A673 (cell line): Measurements from ENCODE around the gene SKP1. TPM values are rescaled to one million over a fixed set of nuclear protein-coding genes. Genes with fewer than 3 reads are reported as not detected.

Source experiments
- BruUV-seq: library from RNA; stranded (reverse); fragments of 400-500 nt; replicated peaks from 2 replicates; lab custom pipeline; 2021; lab: Mats Ljungman, UMichigan
- CTCF ChIA-PET: fragments of 300-600 bp; sonication (Branson Sonifier 250); formaldehyde crosslinking; loops from one replicate; lab custom pipeline; 2022; ENCODE audit warnings: antibody characterized with exemption; lab: Charles Lee
- POLR2A ChIA-PET: fragments of 300-600 bp; sonication (Branson Sonifier 250); formaldehyde crosslinking; loops from one replicate; lab custom pipeline; 2022; ENCODE audit warnings: antibody characterized with exemption; ENCODE audit not compliant: low non-redundant PET; lab: Charles Lee
- DNase-seq: peaks from one replicate; pipeline ENCODE4 v3.0.0-alpha.2; 2015; ENCODE audit warnings: low spot score
- H3K27ac ChIP-seq: fragments of 200-600 bp; sonication (generic); 2 replicates; pipeline ENCODE4 v1.5.1; 2016; ENCODE audit warnings: mixed run types, low read depth, mild to moderate bottlenecking, mixed read lengths, antibody characterized with exemption, low read length; ENCODE audit not compliant: poor library complexity, severe bottlenecking
- H3K27me3 ChIP-seq: fragments of 200-600 bp; sonication (generic); replicated peaks from 2 replicates; pipeline ENCODE4 v1.6.1; 2017; ENCODE audit warnings: mixed run types, low read depth, mild to moderate bottlenecking, mixed read lengths, antibody characterized with exemption, low read length; ENCODE audit not compliant: insufficient read depth, poor library complexity
- H3K36me3 ChIP-seq: fragments of 200-600 bp; sonication (generic); 2 replicates; pipeline ENCODE4 v1.6.1; 2016; ENCODE audit warnings: mixed run types, mild to moderate bottlenecking, mixed read lengths, antibody characterized with exemption, low read length; ENCODE audit not compliant: insufficient read depth, poor library complexity, severe bottlenecking
- H3K4me1 ChIP-seq: fragments of 200-600 bp; sonication (generic); 2 replicates; pipeline ENCODE4 v1.6.1; 2017; ENCODE audit warnings: mixed run types, mild to moderate bottlenecking, mixed read lengths, antibody characterized with exemption, low read length; ENCODE audit not compliant: insufficient read depth, poor library complexity, severe bottlenecking
- H3K4me3 ChIP-seq: fragments of 200-600 bp; sonication (generic); 2 replicates; pipeline ENCODE4 v1.5.1; 2016; ENCODE audit warnings: low read depth, mixed run types, mild to moderate bottlenecking, mixed read lengths, low read length; ENCODE audit not compliant: poor library complexity, severe bottlenecking
- H3K9me3 ChIP-seq: fragments of 200-600 bp; sonication (generic); 2 replicates; pipeline ENCODE4 v1.6.1; 2016; ENCODE audit warnings: mixed run types, low read depth, mild to moderate bottlenecking, mixed read lengths, antibody characterized with exemption, low read length; ENCODE audit not compliant: poor library complexity, severe bottlenecking
- CTCF ChIP-seq: fragments of 300-800, 200-600 bp; sonication (generic); conservative IDR thresholded peaks from 2 replicates; pipeline ENCODE4 v1.5.1; 2017; ENCODE audit warnings: low read depth, mild to moderate bottlenecking, antibody characterized with exemption, low read length, moderate library complexity, mixed read lengths
- EZH2 ChIP-seq: fragments of 200-600 bp; sonication (generic); IDR thresholded peaks from 2 replicates; pipeline ENCODE4 v1.6.1; 2017; ENCODE audit warnings: borderline replicate concordance, low read depth, mild to moderate bottlenecking, mixed read lengths, antibody characterized with exemption, low read length; ENCODE audit not compliant: poor library complexity, severe bottlenecking
- intact Hi-C: fragments of 100-400 bp; cut with micrococcal nuclease; formaldehyde crosslinking; loops from one replicate; pipeline ENCODE4 v1.10.0; 2022; ENCODE audit not compliant: unreplicated experiment
- total RNA-seq: library from RNA; stranded (reverse); gene quantifications from 2 replicates; pipeline ENCODE4 v1.2.3, GENCODE V29; 2021

The SKP1 gene
- total RNA-seq, 1 experiment from 2014 or later, result 465 TPM

- intact Hi-C loops, result no loop called here
- ChIA-PET CTCF (interaction anchor here (0.6 to 0.7 kb wide), 2 partner anchors 10 to 118 kb away, joined by 7 read pairs; no protein-coding TSS in a partner anchor), POLR2A (no interaction called here)
- TF ChIP-seq CTCF, result no peak
- TF ChIP-seq EZH2, result no peak
- BruUV-seq, result no TSS peak
- DNase-seq, result no peak
- no peaks in the 10 kb centered on the region for H3K4me1 ChIP-seq
- H3K27ac ChIP-seq, result no peak overlapping the region
- H3K4me3 ChIP-seq, result no peak overlapping the region
- H3K27me3 ChIP-seq, result no peaks in the 10 kb centered on the region
- peaks cover 3% of the 10 kb centered on the region for H3K36me3 ChIP-seq
- H3K9me3 ChIP-seq, result no peaks in the 10 kb centered on the region
Measured at GRCh38 chr5:134124289-134125038, 52.3 kb downstream of the SKP1 start.

GRCh38 chr5:134123360-134123759 is 53.4 kb downstream of the SKP1 start:
- no TSS peak for BruUV-seq
- Histone ChIP-seq H3K27ac (no peak overlapping the region), H3K4me1 (no peaks in the 10 kb centered on the region), H3K36me3 (peaks cover 3% of the 10 kb centered on the region), H3K27me3 (no peaks in the 10 kb centered on the region), H3K9me3 (no peaks in the 10 kb centered on the region), H3K4me3 (no peak overlapping the region)
- TF ChIP-seq EZH2, result no peak
- TF ChIP-seq CTCF, result no peak
- intact Hi-C loops, result no loop called here
- ChIA-PET CTCF (no interaction called here), POLR2A (no interaction called here)
- no peak for DNase-seq

- CTCF ChIA-PET, result no interaction called here
- intact Hi-C loops, result no loop called here
- H3K36me3 ChIP-seq, result peaks cover 3% of the 10 kb centered on the region
Measured at GRCh38 chr5:134122530-134122929, 54.2 kb downstream of the SKP1 start.

More at GRCh38 chr5:134122530-134122929, 54.2 kb downstream of the SKP1 start:
- no peak overlapping the region for H3K4me3 ChIP-seq
- BruUV-seq, result no TSS peak
- no peak for DNase-seq
- POLR2A ChIA-PET, result no interaction called here
- no peaks in the 10 kb centered on the region for H3K4me1 ChIP-seq
- no peak overlapping the region for H3K27ac ChIP-seq
- no peaks in the 10 kb centered on the region for H3K9me3 ChIP-seq
- H3K27me3 ChIP-seq, result no peaks in the 10 kb centered on the region
- TF ChIP-seq EZH2, result no peak
- no peak for TF ChIP-seq CTCF
